HK-2 (cell line): ENCODE results near the gene STBD1.
"Not testable (repeated sequence)": the region's sequence is repeated elsewhere in the genome, so short reads cannot be mapped to it uniquely, and the experiment has no call there.

Experiments used
- DNase-seq: peaks from one replicate; pipeline ENCODE4 v3.0.0-alpha.2; 2018; ENCODE audit not compliant: unreplicated experiment

Gene STBD1

GRCh38 chr4:76325072-76325471 lies 18.5 kb downstream of the STBD1 start:
- no peak for DNase-seq

- no peak for DNase-seq
These were observed 20.0 kb downstream of the STBD1 start for GRCh38 chr4:76326515-76326914.

- no peak for DNase-seq
These were observed 28.4 kb downstream of the STBD1 start for GRCh38 chr4:76334885-76335284.

- DNase-seq, result no peak
These were observed 32.8 kb downstream of the STBD1 start for GRCh38 chr4:76339364-76339763.

- DNase-seq, result no peak
These were observed 34.5 kb downstream of the STBD1 start for GRCh38 chr4:76341063-76341462.

- peak; percentile 36 for DNase-seq
These were observed 35.7 kb downstream of the STBD1 start for GRCh38 chr4:76342191-76342590.

- no peak for DNase-seq
These were observed 36.3 kb downstream of the STBD1 start for GRCh38 chr4:76342803-76343202.

GRCh38 chr4:76354517-76355473 lies 48.3 kb downstream of the STBD1 start:
- DNase-seq, result no peak

GRCh38 chr4:76357981-76358380 lies 51.4 kb downstream of the STBD1 start:
- no peak for DNase-seq

- DNase-seq, result not testable (repeated sequence)
These were observed 53.4 kb downstream of the STBD1 start for GRCh38 chr4:76359881-76360466.
